SKM-1 (cell line): ENCODE results near the gene BCL3.
A peak's percentile ranks its signal among the peaks of the same experiment; 100 is the strongest.
"Not testable (repeated sequence)": the region's sequence is repeated elsewhere in the genome, so short reads cannot be mapped to it uniquely, and the experiment has no call there.

ENCODE experiments used
- DNase-seq: peaks from one replicate; lab custom pipeline; 2025; ENCODE audit not compliant: unreplicated experiment; lab: John Stamatoyannopoulos, UW

The BCL3 gene

DNA sequence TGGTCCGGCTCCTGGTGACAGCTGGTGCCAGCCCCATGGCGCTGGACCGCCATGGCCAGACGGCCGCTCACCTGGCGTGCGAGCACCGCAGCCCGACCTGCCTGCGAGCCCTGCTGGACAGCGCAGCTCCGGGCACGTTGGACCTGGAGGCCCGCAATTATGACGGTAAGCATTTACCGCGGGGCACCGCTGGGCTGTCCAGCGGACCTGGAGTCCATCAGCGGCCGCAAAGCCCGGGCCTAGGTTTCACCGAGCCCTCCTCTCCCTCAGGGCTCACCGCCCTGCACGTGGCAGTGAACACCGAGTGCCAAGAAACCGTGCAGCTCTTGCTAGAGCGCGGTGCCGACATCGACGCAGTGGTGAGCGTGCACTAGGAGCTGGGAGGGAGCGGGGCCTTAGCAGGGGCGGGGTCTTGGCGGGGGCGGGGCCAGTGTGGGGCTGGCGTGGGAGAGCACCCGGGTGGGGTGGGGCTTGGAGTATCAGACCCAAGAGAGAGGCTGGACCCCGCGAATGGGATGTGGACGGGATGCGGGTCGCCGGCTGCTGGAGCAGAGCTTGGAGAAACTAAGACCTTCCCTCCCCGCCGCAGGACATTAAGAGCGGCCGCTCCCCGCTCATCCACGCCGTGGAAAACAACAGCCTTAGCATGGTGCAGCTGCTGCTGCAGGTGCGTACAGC, 8.7 kb downstream of the BCL3 start:
- no peak for DNase-seq

DNA sequence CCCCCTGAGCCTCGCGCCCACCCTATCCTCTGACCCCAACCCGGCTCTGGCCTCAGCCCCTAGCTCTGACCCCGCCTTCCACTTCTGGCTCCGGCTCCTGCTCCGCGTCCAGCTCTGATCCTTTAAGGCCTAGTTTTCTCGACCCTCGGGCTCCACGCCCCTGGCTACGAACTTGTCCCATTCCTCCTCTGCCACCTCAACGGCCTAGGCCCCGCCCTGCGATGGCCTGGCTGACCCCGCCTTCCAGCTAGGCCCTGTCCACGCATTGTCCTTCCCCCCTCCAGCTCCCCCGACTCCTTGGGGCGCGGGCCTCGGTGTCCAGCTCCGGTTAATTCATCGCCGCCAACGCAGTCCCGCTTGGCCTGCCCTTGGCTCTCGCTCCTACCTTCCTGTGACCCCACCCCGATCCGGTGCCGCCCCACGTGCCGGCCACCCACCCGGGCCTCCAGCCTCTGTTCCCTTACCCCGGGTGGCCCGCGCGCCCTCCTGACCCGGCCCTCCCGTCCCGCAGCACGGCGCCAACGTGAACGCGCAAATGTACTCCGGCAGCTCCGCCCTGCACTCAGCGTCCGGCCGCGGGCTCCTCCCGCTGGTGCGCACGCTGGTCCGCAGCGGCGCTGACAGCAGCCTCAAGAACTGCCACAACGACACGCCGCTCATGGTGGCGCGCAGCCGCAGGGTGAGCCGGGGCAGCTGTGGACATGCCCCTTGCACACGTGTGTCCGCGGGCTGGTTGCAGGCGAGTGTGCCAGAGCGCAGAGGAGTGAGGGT, 9.4 kb downstream of the BCL3 start:
- no peak for DNase-seq

DNA sequence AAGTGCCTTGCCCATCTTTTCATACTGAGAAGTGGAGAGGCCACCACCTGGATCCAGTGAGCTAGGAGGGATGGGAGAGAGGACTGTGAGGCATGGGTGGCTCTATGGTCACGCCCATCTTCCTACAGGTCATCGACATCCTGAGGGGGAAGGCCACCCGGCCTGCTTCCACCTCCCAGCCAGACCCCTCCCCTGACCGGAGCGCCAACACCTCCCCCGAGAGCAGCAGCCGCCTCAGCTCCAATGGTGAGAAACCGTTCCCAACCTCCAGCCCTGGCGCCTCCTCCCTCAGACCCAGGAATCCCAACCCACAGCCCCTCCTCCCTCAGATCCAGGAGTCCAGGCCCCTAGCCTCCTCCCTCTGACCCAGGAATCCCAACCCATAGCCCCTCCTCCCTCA, 10.1 kb downstream of the BCL3 start:
- no peak for DNase-seq

DNA sequence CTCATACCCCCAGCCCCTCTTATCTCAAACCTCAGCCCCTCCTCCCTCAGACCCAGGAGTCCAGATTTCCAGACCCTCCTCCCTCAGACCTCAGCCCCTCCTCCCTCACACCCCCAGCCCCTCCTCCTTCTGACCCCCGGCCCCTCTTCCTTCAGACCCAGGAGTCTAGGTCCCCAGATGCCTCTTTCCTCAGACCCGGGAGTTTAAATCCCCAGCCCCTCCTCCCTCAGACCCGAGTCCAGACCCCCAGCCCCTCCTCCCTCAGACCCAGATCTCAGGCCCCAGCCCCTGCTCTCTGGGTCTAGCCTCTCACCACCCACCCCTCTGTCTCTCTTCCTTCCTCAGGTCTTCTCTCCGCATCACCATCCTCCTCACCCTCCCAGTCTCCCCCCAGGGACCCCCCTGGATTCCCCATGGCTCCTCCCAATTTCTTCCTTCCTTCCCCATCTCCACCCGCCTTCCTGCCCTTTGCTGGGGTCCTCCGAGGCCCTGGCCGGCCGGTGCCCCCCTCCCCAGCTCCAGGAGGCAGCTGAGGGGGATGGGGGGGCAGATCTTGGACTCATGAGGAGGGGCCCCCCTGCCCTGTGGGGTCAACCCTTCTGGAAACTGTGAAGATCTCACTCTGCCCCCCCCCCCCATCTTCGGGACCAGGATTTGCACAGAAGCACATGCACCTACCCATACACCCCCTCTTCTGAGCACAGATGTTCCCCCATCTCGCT, 10.7 kb downstream of the BCL3 start:
- DNase-seq: no peak

DNA sequence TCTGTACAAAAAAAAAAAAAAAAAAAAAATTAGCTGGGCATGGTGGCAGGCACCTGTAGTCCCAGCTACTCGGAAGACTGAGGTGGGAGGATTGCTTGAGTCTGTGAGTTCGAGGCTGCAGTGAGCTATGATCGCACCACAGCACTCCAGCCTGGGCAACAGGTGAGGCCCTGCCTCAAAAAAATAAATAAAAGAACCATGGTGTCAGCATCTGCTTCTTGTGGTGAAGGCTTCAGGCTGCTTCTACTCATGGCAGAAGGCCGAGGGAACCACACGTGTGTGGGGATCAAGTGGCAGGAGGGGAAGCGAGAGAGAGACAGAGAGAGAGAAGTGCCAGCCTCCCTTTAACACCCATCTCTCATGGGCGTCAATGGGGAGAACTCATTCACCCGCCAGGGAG, 13.5 kb downstream of the BCL3 start:
- no peak for DNase-seq

DNA sequence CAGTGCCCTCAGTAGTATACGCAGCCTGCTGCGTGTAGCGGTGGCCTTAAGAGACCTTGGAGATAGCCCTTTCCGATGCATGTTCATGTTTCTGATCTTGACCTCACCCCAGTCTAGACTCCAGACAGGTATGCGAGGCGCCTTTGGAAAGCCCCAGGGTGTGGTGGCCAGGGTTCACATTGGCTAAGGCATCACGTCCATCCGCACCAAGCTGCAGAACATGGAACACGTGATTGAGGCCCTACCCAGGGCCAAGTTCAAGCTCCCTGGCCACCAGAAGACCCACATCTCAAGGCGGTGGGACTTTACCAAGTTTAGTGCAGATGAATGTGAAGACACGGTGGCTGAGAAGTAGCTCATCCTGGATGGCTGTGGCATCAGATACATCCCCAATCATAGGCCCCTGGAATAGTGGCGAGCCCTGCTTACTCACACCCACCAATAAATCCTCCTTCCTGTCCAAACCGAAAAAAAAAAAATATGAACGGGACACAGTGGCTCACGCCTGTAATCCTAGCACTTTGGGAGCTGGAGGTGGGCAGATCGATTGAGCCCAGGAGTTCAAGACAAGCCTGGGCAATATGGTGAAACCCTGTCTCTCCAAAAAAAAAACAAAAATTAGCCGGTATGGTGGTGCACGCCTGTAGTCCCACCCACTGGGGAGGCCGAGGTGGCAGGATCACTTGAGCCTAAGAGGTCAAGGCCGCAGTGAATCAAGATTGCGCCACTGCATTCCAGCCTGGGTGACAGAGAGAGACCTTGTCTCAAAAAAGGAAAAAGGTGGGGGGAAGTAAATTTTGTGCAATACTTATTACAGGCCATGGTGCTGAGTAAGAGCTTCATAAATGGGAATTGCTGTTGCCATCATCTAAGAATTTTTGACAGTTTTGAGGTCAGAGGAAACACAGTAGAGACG, 16.8 kb downstream of the BCL3 start:
- peak; percentile 38 for DNase-seq

DNA sequence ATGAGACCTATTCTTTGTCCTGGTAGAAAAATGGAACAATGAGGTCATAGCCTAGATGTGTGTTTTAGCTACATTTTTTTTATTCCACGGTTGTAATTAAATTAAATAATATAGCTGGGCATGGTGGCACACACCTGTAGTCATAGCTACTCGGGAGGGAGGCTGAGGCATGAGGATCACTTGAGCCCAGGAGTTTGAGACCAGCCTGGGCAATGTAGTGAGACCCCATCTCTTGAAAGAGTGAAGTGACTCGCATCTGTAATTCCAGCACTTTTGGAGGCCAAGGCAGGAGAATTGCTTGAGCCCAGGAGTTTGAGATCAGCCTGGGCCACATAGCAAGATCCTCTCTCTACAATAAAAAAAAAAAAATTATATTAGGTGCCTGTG, 17.4 kb downstream of the BCL3 start:
- DNase-seq: no peak

DNA sequence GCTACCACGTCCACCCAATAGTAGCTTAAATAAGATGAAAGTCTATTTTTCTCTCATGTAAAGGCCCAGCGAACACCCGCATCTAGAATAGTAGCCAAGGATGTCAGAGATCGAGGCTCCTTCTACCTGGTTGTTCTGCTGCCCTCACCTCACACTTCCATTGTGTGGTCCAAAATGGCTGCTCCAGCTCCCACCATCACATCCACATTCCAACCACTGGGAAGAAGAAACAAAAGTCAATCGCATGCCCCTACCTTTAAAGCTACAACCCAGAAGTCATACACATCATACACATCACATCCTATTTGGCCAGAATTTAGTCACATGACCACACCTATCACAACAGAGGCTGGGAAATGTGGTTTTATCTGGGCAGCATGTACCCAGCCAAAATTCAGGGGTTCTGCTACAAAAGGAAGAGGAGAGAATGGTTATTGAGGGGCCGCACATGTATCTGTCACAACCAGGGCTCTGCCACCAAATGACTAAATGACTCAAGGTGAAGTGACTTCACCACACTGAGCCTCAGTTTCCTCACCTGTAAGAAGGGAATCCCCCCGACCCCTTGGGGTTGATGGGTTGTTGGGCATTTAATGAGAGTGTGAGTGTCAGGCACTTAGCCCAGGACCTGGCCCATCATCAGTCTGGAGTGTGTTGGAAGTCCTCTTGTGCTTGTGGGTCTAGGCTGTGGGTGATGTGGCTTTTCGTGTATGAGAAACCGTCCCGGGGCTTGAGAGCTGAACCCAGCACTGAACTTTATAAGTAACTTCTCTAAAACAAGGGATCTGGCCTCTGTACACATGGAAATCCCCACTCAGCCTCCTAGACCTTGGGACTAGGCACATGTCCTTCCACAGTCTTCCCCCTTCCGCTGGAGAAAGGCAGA, 19.0 kb downstream of the BCL3 start:
- peak; percentile 26 for DNase-seq

DNA sequence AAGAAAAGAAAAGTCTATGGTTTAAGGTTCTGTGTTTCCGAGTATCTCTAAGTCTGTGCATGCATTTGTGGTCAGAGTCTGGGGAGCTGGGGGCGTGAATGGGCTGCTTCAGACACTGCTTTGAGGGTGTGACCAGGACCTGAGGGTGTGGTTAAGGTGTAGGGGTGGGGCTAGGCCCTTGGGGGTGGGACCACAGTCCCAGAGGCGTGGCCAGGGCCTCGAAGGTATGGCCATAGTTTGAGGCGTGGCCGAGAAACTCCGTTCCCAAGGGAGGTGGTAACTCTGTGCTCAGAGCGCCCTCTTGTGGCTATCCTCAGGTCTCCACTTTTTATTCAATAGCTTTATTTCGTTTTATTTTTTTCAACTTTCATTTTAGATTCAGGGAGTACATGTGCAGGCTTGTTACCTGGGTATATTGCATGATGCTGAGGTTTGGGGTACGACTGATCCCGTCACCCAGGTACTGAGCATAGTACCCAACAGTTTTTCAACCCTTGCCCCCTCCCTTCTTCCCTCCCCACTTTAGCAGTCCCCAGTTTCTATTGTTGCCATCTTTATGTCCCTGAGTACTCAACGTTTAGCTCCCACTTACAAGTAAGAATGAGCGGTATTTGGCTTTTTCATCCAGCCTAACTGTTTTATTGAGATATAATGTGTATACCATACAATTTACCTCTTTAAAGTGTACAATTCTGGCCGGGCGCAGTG, 22.2 kb downstream of the BCL3 start:
- DNase-seq: peak; percentile 60

DNA sequence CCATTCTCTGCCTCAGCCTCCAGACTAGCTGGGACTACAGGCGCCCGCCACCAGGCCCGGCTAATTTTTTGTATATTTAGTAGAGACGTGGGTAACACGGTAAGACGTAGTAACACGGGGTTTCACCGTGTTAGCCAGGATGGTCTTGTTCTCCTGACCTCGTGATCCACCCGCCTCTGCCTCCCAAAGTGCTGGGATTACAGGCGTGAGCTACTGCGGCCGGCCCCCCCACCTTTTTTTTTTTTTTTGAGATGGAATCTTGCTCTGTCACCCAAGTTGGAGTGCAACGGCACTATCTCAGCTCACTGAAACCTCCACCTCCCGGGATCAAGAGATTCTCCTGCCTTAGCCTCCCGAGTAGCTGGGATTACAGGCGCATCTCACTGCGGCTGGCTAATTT, 23.6 kb downstream of the BCL3 start:
- DNase-seq: not testable (repeated sequence)

DNA sequence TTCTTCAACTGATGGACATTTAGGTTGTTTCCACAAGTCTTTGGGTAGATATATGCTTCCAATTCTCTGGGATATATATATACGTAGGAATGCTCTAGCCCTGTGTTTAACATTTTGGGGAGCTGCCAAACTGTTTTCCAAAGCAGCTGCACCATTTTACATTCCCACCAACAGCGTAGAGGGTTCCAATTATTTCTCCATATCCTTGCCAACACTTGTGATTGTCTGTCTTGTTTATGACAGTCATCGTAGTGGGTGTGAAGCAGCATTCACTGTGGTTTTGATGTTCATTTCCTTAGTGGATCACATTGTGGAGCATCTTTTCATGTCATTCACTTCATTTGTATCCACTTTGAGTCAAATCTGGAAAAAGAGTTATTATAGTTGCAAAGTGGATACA, 24.5 kb downstream of the BCL3 start:
- DNase-seq: no peak

DNA sequence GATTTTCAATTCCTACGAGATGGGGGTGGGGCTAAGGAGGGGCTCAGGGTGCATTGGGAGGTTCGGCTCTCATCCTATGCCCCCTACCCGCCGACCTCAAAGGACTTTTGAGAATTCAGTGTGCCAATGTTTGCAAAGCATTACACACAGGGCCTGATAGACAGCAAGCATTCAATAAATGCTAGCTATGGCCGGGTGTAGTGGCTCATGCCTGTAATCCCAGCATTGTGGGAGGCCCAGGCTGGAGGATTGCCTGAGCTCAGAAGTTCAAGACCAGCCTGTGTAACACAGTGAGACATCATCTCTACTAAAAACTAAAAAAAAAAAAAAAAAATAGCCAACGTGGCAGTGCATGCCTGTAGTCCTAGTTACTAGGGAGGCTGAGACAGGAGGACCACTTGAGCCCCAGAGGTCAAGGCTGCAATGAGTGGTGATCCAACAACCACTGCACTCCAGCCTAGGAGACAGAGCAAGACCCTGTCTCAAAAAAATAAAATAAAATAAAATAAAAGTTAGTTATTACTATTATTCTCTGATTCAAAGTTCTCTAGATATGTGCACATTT, 27.2 kb downstream of the BCL3 start:
- no peak for DNase-seq

DNA sequence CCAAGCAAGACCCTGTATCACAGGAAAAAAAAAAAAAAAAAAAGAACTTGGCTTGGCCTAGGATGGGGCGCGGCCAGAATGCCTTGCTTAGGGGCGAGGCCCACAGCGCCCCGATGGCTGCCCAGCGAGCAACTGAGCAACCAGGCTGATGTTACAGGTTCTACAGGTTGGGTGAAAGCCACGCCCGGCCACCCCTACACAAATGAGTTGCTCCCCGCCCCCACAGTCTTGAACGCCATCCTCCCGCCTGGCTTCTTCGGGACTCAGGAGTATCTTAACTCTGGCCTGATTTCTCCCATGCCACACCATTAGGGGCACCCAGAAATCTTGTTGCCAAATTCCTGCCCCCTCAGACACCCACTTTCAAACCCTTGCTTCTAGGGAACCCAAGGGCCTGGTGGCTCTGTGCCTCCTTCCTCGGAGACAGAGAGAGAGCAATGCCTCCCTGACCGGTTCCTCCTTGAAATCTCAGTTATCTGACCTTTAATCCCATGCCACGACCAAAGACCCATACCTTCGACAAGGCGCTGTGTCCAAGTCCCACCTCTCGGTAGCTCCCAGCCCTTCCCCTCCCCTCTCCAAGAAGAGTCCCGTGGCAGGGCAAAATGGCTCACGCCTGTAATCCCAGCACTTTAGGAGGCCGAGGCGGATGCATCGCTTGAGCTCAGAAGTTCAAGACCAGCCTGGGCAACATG, 28.0 kb downstream of the BCL3 start:
- no peak for DNase-seq

DNA sequence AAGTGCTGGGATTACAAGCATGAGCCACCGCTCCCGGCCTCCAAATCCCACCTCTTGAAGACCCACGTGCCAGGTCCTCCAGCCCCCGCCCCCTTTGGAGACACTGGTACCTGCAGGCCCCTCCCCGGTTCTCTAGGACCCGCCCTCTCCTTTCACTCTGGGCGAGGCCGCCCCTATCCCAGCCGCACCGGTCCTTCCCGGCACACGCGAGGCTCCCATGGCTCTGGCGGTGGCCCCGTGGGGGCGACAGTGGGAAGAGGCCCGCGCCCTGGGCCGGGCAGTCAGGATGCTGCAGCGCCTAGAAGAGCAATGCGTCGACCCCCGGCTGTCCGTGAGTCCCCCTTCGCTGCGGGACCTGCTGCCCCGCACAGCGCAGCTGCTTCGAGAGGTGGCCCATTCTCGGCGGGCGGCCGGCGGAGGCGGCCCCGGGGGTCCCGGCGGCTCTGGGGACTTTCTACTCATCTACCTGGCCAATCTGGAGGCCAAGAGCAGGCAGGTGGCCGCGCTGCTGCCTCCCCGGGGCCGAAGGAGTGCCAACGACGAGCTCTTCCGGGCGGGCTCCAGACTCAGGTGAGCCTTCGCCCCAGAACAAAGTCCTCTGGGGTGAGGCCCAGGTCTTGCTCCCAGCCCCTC, 29.3 kb downstream of the BCL3 start, which contains the start of gene CBLC:
Gene CBLC (plus strand): TSS at position 176 of the 633 bp plus-strand sequence. CDS start 42 bp downstream, at position 218.
- no peak for DNase-seq

DNA sequence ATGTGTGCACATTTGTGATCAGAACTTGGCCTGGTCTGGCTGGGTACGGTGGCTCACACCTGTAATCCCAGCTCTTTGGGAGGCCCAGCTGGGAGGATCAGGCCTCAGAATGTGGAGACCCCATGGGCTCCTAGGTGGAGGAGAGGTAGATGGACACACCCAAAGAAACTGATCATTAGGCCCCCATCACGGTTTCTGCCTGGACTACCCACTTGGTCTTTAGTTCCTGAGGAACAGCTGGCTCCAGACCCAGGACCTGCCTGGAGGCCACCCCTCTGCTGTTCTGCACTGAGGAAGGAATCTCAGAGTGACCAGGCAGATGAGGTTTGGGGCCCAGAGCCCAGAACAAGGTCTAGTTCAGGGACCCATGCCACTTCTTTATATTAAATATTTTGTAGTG, 30.6 kb downstream of the BCL3 start:
- no peak for DNase-seq

DNA sequence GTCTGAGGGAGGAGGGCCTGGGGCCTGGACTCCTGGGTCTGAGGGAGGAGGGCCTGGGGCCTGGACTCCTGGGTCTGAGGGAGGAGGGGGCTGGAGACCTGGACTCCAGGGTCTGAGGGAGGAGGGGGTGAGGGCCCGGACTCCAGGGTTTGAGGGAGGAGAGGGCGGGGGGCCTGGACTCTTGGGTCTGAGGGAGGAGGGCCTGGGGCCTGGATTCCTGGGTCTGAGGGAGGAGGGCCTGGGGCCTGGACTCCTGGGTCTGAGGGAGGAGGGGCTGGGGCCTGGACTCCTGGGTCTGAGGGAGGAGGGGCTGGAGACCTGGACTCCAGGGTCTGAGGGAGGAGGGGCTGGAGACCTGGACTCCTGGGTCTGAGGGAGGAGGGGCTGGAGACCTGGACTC, 33.2 kb downstream of the BCL3 start:
- DNase-seq: not testable (repeated sequence)

DNA sequence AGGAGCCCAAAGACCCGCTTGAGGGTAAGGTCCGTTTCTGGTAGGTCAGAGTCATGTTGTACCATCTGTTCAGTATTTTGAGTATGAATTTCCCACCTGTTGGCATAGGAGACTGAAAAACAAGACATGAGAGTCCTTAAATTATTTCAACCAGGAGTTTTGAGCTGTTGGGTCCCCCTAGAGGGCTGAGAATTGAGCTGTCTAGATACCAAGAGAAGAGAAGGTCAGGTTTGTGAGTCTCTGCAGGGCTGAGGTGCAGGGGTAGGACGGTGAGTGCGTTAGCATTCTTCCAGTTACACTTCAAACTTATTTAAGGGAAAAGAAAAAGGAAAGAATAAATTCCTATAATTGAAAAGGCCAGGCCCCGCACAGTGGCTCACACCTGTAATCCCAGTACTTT, 34.2 kb downstream of the BCL3 start:
- no peak for DNase-seq

DNA sequence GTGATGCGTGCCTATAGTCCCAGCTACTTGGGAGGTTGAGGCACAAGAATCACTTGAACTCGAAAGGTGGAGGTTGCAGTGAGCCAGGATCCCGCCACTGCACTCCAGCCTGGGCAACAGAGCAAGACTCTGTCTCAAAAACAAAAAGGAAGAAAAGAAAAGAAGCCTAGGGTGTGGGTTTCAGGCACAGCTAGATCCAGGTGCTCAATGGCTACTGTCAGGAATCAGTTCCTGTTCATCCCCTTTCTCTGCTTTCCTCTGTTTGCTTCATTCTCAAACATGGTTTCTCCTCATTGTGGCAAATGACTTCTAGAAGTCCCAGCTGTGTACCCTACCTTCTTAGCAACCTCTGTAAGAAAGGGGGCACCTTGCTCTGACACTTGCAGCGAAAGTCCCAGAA, 35.0 kb downstream of the BCL3 start:
- DNase-seq: no peak
